A673 (cell line): ENCODE results near the gene COMTD1. TPM values are rescaled to one million over a fixed set of nuclear protein-coding genes. Genes with fewer than 3 reads are reported as not detected.

Experiments
- BruUV-seq: library from RNA; stranded (reverse); fragments of 400-500 nt; replicated peaks from 2 replicates; lab custom pipeline; 2021; lab: Mats Ljungman, UMichigan
- CTCF ChIA-PET: fragments of 300-600 bp; sonication (Branson Sonifier 250); formaldehyde crosslinking; loops from one replicate; lab custom pipeline; 2022; ENCODE audit warnings: antibody characterized with exemption; lab: Charles Lee
- POLR2A ChIA-PET: fragments of 300-600 bp; sonication (Branson Sonifier 250); formaldehyde crosslinking; loops from one replicate; lab custom pipeline; 2022; ENCODE audit warnings: antibody characterized with exemption; ENCODE audit not compliant: low non-redundant PET; lab: Charles Lee
- DNase-seq: peaks from one replicate; pipeline ENCODE4 v3.0.0-alpha.2; 2015; ENCODE audit warnings: low spot score
- H3K27ac ChIP-seq: fragments of 200-600 bp; sonication (generic); 2 replicates; pipeline ENCODE4 v1.5.1; 2016; ENCODE audit warnings: mixed run types, low read depth, mild to moderate bottlenecking, mixed read lengths, antibody characterized with exemption, low read length; ENCODE audit not compliant: poor library complexity, severe bottlenecking
- H3K27me3 ChIP-seq: fragments of 200-600 bp; sonication (generic); replicated peaks from 2 replicates; pipeline ENCODE4 v1.6.1; 2017; ENCODE audit warnings: mixed run types, low read depth, mild to moderate bottlenecking, mixed read lengths, antibody characterized with exemption, low read length; ENCODE audit not compliant: insufficient read depth, poor library complexity
- H3K36me3 ChIP-seq: fragments of 200-600 bp; sonication (generic); 2 replicates; pipeline ENCODE4 v1.6.1; 2016; ENCODE audit warnings: mixed run types, mild to moderate bottlenecking, mixed read lengths, antibody characterized with exemption, low read length; ENCODE audit not compliant: insufficient read depth, poor library complexity, severe bottlenecking
- H3K4me1 ChIP-seq: fragments of 200-600 bp; sonication (generic); 2 replicates; pipeline ENCODE4 v1.6.1; 2017; ENCODE audit warnings: mixed run types, mild to moderate bottlenecking, mixed read lengths, antibody characterized with exemption, low read length; ENCODE audit not compliant: insufficient read depth, poor library complexity, severe bottlenecking
- H3K4me3 ChIP-seq: fragments of 200-600 bp; sonication (generic); 2 replicates; pipeline ENCODE4 v1.5.1; 2016; ENCODE audit warnings: low read depth, mixed run types, mild to moderate bottlenecking, mixed read lengths, low read length; ENCODE audit not compliant: poor library complexity, severe bottlenecking
- H3K9me3 ChIP-seq: fragments of 200-600 bp; sonication (generic); 2 replicates; pipeline ENCODE4 v1.6.1; 2016; ENCODE audit warnings: mixed run types, low read depth, mild to moderate bottlenecking, mixed read lengths, antibody characterized with exemption, low read length; ENCODE audit not compliant: poor library complexity, severe bottlenecking
- EZH2 ChIP-seq: fragments of 200-600 bp; sonication (generic); IDR thresholded peaks from 2 replicates; pipeline ENCODE4 v1.6.1; 2017; ENCODE audit warnings: borderline replicate concordance, low read depth, mild to moderate bottlenecking, mixed read lengths, antibody characterized with exemption, low read length; ENCODE audit not compliant: poor library complexity, severe bottlenecking
- intact Hi-C: fragments of 100-400 bp; cut with micrococcal nuclease; formaldehyde crosslinking; loops from one replicate; pipeline ENCODE4 v1.10.0; 2022; ENCODE audit not compliant: unreplicated experiment
- total RNA-seq: library from RNA; stranded (reverse); gene quantifications from 2 replicates; pipeline ENCODE4 v1.2.3, GENCODE V29; 2021
- TF ChIP-seq, protein P1 (sequence below): fragments of 300-800, 200-600 bp; sonication (generic); conservative IDR thresholded peaks from 2 replicates; pipeline ENCODE4 v1.5.1; 2017; ENCODE audit warnings: low read depth, mild to moderate bottlenecking, antibody characterized with exemption, low read length, moderate library complexity, mixed read lengths

COMTD1 gene
- total RNA-seq, 1 experiment from 2014 or later = 3.4 TPM

DNA sequence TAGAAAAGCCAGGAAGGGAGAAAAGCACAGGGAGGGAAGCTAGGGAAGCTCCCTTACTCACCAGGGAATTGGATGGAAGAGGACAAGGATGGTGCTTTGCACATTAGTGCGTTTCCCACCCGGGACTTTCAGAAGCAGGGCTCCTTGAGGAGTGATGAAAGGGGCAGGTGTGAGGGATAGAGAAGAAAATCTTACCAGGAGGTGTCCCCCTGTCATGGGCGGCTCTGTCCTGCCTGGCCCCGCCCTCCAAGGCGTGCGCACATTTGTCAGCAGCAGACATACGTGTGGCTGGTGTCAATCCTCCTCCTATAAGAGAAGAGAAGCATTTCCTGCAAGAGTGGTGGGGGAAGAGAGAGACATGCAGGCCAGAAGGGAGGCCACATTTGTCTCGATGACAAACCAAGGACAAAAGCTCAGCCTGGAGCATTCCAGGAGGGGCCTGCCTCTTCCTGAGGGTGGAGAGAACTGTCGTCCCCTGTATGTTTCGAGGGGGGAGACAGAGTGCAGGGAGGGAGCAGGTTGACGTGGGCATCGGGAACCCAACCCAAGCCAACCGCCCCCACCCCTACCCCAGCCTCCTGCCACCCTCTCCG lies 47.4 kb upstream of the COMTD1 start:
- Histone ChIP-seq H3K36me3 (no peaks in the 10 kb centered on the region), H3K9me3 (no peaks in the 10 kb centered on the region), H3K27ac (no peak overlapping the region), H3K4me3 (no peak overlapping the region), H3K4me1 (peaks cover 11% of the 10 kb centered on the region), H3K27me3 (peaks cover 21% of the 10 kb centered on the region)
- DNase-seq = no peak
- intact Hi-C loops = no loop called here
- POLR2A ChIA-PET = no interaction called here
- no TSS peak for BruUV-seq
- no peak for TF ChIP-seq EZH2
- TF ChIP-seq, protein P1, sequence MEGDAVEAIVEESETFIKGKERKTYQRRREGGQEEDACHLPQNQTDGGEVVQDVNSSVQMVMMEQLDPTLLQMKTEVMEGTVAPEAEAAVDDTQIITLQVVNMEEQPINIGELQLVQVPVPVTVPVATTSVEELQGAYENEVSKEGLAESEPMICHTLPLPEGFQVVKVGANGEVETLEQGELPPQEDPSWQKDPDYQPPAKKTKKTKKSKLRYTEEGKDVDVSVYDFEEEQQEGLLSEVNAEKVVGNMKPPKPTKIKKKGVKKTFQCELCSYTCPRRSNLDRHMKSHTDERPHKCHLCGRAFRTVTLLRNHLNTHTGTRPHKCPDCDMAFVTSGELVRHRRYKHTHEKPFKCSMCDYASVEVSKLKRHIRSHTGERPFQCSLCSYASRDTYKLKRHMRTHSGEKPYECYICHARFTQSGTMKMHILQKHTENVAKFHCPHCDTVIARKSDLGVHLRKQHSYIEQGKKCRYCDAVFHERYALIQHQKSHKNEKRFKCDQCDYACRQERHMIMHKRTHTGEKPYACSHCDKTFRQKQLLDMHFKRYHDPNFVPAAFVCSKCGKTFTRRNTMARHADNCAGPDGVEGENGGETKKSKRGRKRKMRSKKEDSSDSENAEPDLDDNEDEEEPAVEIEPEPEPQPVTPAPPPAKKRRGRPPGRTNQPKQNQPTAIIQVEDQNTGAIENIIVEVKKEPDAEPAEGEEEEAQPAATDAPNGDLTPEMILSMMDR = no peak
- CTCF ChIA-PET = no interaction called here

DNA sequence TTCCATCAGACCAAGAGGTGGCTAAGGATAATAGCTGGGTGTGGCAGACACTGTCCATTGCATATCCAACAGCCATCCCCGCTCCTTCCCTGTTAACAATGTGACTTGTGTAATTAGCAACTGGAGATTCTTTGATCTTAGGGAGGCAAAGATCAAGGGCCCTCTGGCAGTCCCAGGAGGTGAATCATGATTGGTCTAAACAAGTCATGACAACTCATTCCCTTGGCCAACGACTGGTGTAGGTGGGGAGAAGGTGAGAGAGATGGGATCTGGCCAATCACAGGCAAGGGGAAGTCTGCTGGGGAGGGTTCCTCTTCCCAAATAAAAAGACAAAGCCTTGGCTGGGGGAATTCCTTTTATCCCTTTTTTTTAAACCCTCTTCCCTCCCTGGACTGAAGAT lies 46.2 kb upstream of the COMTD1 start:
- no TSS peak for BruUV-seq
- no peaks in the 10 kb centered on the region for H3K9me3 ChIP-seq
- peaks cover 13% of the 10 kb centered on the region for H3K27me3 ChIP-seq
- no peaks in the 10 kb centered on the region for H3K36me3 ChIP-seq
- peaks cover 11% of the 10 kb centered on the region for H3K4me1 ChIP-seq
- H3K4me3 ChIP-seq = no peak overlapping the region
- CTCF ChIA-PET = no interaction called here
- TF ChIP-seq, protein P1 = no peak
- TF ChIP-seq EZH2 = no peak
- POLR2A ChIA-PET = no interaction called here
- intact Hi-C loops = no loop called here
- no peak for DNase-seq
- no peak overlapping the region for H3K27ac ChIP-seq

- CTCF ChIA-PET = no interaction called here
- no peak for TF ChIP-seq EZH2
- Histone ChIP-seq H3K4me1 (peaks cover 11% of the 10 kb centered on the region), H3K4me3 (no peak overlapping the region), H3K36me3 (no peaks in the 10 kb centered on the region), H3K9me3 (no peaks in the 10 kb centered on the region), H3K27me3 (peaks cover 13% of the 10 kb centered on the region), H3K27ac (no peak overlapping the region)
- intact Hi-C loops = no loop called here
- POLR2A ChIA-PET = no interaction called here
- BruUV-seq = no TSS peak
- DNase-seq = no peak
These were observed 44.5 kb upstream of the COMTD1 start for GRCh38 chr10:75280236-75280635.
